Body of pancreas (tissue), 4 donors: ENCODE data around the gene YBX1. TPM values are rescaled to one million over a fixed set of nuclear protein-coding genes. Genes with fewer than 3 reads are reported as not detected.

Source experiments
- ATAC-seq: fragments of 150-250 bp; one replicate; pipeline ENCODE4 v1.9.1; 2016
- DNase-seq, 4 donors: peaks; one replicate each; pipeline ENCODE4 v3.0.0-alpha.2; 2019
- H3K27ac ChIP-seq, 4 donors: fragments of 200-600 bp; sonication (generic); 1 replicate in 3 of 4; 2 replicates in 1 of 4; pipeline versions ENCODE4 v1.5.1 to v1.6.1; 2016 to 2019; ENCODE audit warnings: mild to moderate bottlenecking in 1 of 4, mixed read lengths in 1 of 4, moderate library complexity in 1 of 4
- H3K27me3 ChIP-seq, 2 donors: fragments of 200-600 bp; sonication (generic); one replicate each; pipeline ENCODE4 v1.6.0; 2016; ENCODE audit warnings: mild to moderate bottlenecking in 1 of 2
- H3K36me3 ChIP-seq, 2 donors: fragments of 200-600 bp; sonication (generic); replicated peaks in 1 of 2; 2 replicates each; pipeline ENCODE4 v1.5.1; 2016; ENCODE audit warnings: low read depth in 2 of 2; ENCODE audit not compliant: insufficient read depth in 1 of 2
- H3K4me1 ChIP-seq: fragments of 200-600 bp; sonication (generic); one replicate; pipeline ENCODE4 v1.6.0; 2016
- H3K4me3 ChIP-seq, 2 donors: fragments of 200-600 bp; sonication (generic); 1 replicate in 1 of 2; 2 replicates in 1 of 2; pipeline ENCODE4 v1.5.1; 2016 to 2019
- H3K9me3 ChIP-seq, 3 donors: fragments of 200-600 bp; sonication (generic); 1 replicate in 2 of 3; 2 replicates in 1 of 3; pipeline ENCODE4 v1.5.1; 2016
- POLR2A ChIP-seq, 3 donors: fragments of 450-650 bp; IDR thresholded peaks; one replicate each; pipeline ENCODE4 v1.6.1; 2016; ENCODE audit warnings: antibody characterized with exemption in 3 of 3, mild to moderate bottlenecking in 2 of 3
- WGBS, 2 donors: methylation state at CpG; one replicate each; pipeline ENCODE4 v1.1.5; 2017; 5-methylcytosine and 5-hydroxymethylcytosine counted together
- intact Hi-C: fragments of 100-400 bp; cut with DNase I; formaldehyde crosslinking; loops from one replicate; pipeline ENCODE4 v1.15.1; 2023
- total RNA-seq, 2 donors: library from RNA; depleted of rRNA; stranded (reverse); fragments of >200 nt; gene quantifications; one replicate each; pipeline ENCODE4 v1.1.0, GENCODE V29; 2016
- TF ChIP-seq, protein P1 (sequence below), 7 experiments: fragments of 450-650 bp in 4 of 7; fragments of 200-600 bp in 3 of 7; sonication (generic) in 3 of 7; IDR thresholded peaks; one replicate each; pipeline ENCODE4 v1.5.1; 2016 to 2019; ENCODE audit warnings: antibody characterized with exemption in 7 of 7

Gene YBX1
- total RNA-seq, 2 donors from 2014 or later: 131 to 170 TPM

DNA sequence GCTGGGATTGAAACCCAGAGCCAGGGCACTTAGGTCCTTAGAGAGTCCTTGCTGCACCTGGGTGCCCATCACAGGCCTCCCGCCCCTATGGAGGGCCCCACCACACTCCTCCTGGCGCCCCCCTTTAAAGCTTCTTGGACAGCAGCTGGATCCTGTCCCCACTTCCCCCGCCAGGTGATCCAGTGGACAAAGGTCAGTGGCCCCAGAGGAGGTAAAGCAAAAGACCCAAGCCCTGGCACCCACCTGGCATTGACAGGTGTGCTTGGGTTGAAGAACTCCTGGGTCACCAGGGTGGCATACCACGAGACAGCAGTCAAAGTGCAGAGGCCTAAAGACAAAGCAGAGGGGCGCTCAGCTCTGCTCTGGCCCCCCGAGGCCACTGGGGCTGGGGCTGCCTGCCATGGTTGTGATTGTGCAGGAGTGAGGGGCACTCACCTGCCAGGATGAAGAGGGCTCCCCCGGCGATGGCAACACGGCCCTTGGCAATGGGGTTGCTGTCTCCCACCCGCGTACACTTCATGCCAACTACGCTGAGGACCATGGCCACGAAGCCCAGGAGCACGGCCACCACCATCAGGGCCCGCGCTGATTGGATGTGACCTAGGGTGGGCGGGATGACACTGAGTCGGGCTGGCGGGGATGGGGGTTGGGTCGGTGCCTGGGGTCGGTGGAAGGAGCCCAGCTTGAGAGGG is 55.9 kb downstream of the YBX1 start:
- 85 to 86% methylated on average over 4 to 21 of the region's 21 CpGs for WGBS, 2 donors
- no peaks in the 10 kb centered on the region for H3K36me3 ChIP-seq
- no peak for ATAC-seq
- DNase-seq: no peak
- no peaks in the 10 kb centered on the region for H3K4me1 ChIP-seq
- H3K27me3 ChIP-seq: no peaks in the 10 kb centered on the region
- H3K27ac ChIP-seq: no peak overlapping the region
- H3K4me3 ChIP-seq: no peak overlapping the region
- intact Hi-C loops: no loop called here
- no peaks in the 10 kb centered on the region for H3K9me3 ChIP-seq
- TF ChIP-seq, protein P1, sequence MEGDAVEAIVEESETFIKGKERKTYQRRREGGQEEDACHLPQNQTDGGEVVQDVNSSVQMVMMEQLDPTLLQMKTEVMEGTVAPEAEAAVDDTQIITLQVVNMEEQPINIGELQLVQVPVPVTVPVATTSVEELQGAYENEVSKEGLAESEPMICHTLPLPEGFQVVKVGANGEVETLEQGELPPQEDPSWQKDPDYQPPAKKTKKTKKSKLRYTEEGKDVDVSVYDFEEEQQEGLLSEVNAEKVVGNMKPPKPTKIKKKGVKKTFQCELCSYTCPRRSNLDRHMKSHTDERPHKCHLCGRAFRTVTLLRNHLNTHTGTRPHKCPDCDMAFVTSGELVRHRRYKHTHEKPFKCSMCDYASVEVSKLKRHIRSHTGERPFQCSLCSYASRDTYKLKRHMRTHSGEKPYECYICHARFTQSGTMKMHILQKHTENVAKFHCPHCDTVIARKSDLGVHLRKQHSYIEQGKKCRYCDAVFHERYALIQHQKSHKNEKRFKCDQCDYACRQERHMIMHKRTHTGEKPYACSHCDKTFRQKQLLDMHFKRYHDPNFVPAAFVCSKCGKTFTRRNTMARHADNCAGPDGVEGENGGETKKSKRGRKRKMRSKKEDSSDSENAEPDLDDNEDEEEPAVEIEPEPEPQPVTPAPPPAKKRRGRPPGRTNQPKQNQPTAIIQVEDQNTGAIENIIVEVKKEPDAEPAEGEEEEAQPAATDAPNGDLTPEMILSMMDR (IDR thresholded peaks at IDR 0.05): no peak
- TF ChIP-seq POLR2A (IDR thresholded peaks at IDR 0.05): no peak

DNA sequence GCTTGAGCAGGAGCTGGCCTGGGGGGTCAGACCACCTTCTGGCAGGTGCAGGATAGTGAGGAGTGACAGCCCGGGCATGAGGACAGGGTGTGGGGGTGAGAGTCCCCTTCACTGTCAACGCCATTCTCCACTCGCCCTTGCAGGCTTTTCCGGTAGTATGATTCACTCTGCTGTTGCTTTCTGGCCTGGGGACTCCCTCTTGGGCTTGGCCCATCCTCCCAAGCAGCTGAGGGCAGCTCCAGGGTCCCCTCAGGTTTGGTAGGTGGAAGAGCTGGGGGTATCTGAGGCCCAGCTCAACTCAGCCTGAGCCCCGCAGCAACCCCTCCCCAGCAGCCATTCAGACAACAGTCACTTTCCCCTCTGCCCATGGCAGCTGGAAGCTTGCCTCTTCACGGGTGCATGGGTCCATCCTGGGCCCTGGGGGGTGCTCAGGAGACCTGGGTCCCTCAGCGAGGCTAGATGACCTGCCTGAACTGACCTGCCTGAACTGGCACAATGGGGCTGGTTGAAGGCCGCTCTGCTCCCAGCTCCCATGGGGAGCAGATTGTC is 56.5 kb downstream of the YBX1 start:
- H3K4me3 ChIP-seq: no peak overlapping the region
- H3K27ac ChIP-seq: no peak overlapping the region
- 88 to 100% methylated on average over 1 to 8 of the region's 8 CpGs for WGBS, 2 donors
- H3K4me1 ChIP-seq: no peaks in the 10 kb centered on the region
- H3K9me3 ChIP-seq: no peaks in the 10 kb centered on the region
- DNase-seq (no peak), ATAC-seq (no peak)
- no peaks in the 10 kb centered on the region for H3K27me3 ChIP-seq
- H3K36me3 ChIP-seq: no peaks in the 10 kb centered on the region
- TF ChIP-seq, protein P1 (IDR thresholded peaks at IDR 0.05): no peak
- intact Hi-C loops: no loop called here

DNA sequence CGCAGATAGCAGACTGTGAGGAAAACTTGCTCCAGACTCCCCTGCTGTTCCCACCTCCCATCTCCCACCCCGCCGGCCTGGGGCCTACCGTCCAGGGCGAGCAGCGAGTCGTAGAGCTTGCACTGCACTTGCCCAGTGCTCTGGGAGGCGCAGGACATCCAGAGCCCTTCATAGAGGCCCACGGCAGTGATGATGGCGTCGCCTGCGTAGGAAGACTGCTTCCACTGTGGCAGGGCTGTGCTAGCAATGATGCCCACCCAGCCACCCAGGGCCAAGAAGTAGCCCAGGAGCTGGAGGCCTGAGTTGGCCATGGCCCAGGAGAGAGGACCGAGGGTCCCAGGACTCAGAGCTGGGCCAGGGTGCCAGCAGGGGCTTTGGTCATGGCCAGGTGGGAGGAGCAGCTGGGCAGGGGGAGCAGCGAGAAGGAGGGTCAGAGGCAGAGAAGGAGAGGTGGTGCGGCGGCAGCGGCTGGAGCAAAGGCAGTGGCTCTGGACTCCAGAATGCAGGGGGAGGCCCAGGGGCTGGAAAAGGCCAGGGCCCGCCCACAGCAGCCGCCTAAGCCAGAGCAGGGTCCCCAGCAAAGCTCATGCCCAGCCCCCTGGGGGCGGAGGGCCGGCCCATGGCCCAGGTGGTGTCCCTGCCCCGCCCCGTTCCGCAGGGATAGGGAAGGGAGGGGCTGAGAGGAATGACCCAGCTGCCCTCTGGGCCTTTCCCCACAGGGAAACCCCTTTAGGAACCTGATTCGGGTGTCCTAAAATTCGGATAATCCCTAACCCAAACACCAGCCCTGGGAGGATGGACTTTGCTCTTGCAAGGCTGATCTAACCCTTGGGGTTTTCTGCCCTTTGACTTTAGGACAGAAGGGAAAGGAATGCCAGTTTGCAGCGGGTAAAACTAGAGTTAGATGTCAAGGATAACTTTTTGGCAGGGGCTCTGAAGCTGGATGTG is 57.8 kb downstream of the YBX1 start, which contains the start of gene CLDN19:
CLDN19 (minus strand) TSS at position 484 of the 948 bp plus-strand sequence; CDS start at position 311, 173 bp downstream.
- 69 to 73% methylated on average over 11 to 27 of the region's 27 CpGs for WGBS, 2 donors
- DNase-seq (no peak), ATAC-seq (no peak)
- Histone ChIP-seq H3K4me3 (no peak within 1 kb of the TSS), H3K27me3 (no peaks in the 10 kb centered on the region), H3K36me3 (no peaks in the 10 kb centered on the region), H3K4me1 (no peaks in the 10 kb centered on the region), H3K9me3 (no peaks in the 10 kb centered on the region), H3K27ac (no peak within 1 kb of the TSS)
- intact Hi-C loops: loop anchor here (10.0 kb wide), 2 partner anchors 165 to 595 kb away; no protein-coding TSS in a partner anchor
- TF ChIP-seq, protein P1 (IDR thresholded peaks at IDR 0.05): no peak
- TF ChIP-seq POLR2A (IDR thresholded peaks at IDR 0.05): no peak

DNA sequence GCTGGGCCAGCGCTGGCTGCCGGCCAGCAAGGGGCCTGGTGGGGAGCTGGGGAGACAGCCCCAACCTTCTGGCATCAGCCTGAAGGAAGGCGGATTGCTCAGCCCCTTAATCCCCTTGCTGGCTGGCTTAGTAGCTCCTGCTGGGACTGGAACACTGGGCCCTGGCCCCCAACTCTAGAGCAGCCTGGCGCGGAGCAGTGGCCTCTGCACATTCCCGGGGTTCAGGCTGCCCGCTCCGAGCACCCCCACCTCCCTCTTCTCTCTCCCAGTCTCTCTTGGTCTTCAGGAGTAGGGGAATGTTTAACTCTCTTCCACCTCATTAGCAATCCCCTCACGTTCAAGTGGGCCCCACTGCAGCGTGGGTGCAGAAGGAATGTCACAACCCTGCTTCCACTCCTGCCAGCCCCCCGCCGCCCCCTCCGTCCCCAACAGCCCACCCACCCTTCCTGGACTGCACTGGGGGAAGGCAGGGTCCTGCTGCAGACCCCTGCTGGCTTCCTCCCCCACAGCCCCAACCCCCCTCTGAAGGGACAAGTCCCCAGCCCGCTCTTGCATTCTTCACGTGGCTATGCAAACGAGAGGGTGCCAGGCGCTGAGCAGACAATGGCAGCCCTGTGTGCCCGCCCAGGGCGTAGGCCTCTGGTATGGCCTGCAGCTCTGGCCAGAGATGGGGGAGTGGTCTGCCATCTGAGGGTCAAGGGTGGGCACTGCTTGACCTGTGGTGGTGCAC is 58.8 kb downstream of the YBX1 start:
- WGBS, 2 donors: 70 to 74% methylated on average over 16 to 19 of the region's 19 CpGs
- intact Hi-C loops: loop anchor here (10.0 kb wide), 2 partner anchors 166 to 596 kb away; no protein-coding TSS in a partner anchor
- DNase-seq (no peak), ATAC-seq (no peak)
- Histone ChIP-seq H3K36me3 (no peaks in the 10 kb centered on the region), H3K27ac (no peak overlapping the region), H3K4me3 (no peak overlapping the region), H3K27me3 (no peaks in the 10 kb centered on the region), H3K9me3 (no peaks in the 10 kb centered on the region), H3K4me1 (no peaks in the 10 kb centered on the region)
- TF ChIP-seq POLR2A (IDR thresholded peaks at IDR 0.05): no peak
- TF ChIP-seq, protein P1 (IDR thresholded peaks at IDR 0.05): no peak
